Activated CD4-positive, alpha-beta T cell treated with anti-CD3 and anti-CD28 coated beads for 1 hour (primary cell): ENCODE measurements around the gene OR2D2.
"Not testable (repeated sequence)": the region's sequence is repeated elsewhere in the genome, so short reads cannot be mapped to it uniquely, and the experiment has no call there.

Source experiments
- DNase-seq: peaks from one replicate; pipeline ENCODE4 v3.0.0-alpha.2; 2020

OR2D2 gene

DNA sequence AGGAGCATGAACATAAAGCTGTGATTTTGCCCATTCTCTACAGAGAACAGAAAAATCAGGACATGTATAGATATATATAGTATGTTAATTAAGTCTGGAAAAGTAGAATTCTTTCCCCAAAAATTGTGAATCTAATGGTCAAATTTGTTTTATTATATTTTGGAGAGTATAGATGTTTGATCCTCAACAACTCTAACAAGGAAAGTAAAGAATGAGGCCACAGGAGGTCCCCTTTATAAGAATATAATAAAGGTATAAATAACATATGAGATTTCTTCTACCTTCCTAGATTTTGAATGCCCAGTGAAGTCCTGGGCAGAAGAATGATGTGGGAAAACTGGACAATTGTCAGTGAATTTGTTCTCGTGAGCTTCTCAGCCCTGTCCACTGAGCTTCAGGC is 16.0 kb downstream of the OR2D2 start, which contains the start of gene OR10A4:
TSS of gene OR10A4 (plus strand) at position 301 of the 400 bp plus-strand sequence. CDS start at position 324, 23 bp downstream.
- DNase-seq: no peak

GRCh38 chr11:6875761-6876160 is 16.5 kb downstream of the OR2D2 start:
- DNase-seq: no peak

- no peak for DNase-seq
These were observed 21.0 kb downstream of the OR2D2 start for GRCh38 chr11:6871278-6871677.

GRCh38 chr11:6864438-6864837 is 27.9 kb downstream of the OR2D2 start:
- DNase-seq: no peak

GRCh38 chr11:6862961-6863360 is 29.3 kb downstream of the OR2D2 start, which contains the start of gene OR10A2:
TSS of gene OR10A2 (plus strand) at chr11:6863057. CDS start at chr11:6869755, 6,698 bp downstream.
- no peak for DNase-seq

GRCh38 chr11:6856871-6857270 is 35.4 kb downstream of the OR2D2 start:
- no peak for DNase-seq

DNA sequence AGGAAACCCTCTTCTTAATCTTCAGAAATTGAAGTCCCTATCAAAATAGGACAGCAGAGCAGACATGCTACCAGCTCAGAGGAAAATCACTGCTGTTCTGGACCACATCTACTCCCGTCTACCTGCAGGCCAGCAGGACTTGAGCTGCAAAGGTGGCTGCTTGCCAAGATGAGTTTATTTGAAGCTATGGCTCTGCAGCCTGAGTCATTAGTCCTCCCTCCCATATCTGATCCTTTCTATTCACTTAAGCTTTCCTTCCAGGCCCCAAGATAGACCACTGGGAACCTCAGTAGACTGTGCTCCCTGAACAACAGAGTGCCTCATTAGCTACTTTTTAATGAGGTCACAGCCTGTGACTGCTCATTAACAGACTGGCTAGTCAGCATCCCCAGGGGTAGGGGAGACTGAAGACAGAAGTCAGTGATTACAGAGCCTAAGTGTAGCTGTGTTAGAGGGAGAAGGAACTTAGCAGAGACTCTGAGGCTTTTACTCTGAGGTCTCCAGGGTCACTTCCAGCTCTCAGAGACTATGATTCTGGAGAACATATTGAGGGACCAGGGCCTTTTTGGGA is 36.2 kb downstream of the OR2D2 start:
- no peak for DNase-seq

DNA sequence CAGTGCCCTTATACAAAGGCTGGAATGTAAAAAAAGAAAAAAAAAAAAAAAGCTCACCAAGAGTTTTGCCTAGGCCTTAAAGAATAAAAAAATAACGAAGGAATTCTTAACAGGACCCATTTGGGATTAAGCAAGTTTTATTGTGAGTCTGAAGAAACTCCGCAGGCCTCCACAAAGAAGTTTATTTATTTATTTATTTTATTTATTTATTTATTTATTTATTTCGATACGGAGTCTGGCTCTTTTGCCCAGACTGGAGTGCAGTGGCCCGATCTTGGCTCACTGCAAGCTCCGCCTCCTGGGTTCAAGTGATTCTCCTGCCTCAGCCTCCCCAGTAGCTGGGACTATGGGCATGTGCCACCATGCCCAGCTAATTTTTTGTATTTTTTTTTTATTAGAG is 37.5 kb downstream of the OR2D2 start:
- DNase-seq: not testable (repeated sequence)

DNA sequence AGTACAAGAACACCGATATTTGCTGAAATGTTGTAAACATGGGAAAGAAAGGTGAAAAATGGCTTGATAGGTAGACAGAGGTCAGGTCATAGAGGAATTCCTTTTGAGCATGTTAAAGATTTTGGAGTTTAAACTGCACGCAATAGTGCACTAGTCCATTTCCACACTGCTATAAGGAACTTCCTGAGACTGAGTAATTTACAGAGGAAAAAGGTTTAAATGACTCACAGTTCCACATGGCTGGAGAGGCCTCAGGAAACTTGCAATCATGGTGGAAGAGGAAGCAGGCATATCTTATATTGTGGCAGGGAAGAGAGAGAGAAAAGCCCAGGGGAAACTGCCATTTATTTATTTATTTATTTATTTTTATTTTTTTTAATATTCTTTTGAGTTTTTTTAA is 41.8 kb downstream of the OR2D2 start:
- no peak for DNase-seq

DNA sequence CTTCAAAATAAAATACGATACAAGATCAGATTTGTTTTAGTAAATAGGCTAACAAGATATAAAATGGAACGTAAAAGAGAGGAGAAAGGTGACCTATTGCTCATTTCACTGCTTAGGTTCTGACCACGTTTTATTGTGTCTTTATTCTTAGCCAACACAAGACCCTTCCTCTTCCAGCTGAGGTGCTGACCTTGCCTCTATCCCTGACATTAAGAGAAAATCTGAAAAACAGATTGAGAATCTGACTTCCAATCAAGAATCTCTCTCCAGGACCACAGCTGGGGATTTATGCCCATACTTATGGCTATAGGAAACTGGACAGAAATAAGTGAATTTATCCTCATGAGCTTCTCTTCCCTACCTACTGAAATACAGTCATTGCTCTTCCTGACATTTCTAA is 46.9 kb downstream of the OR2D2 start, which contains the start of gene OR10A5:
TSS of gene OR10A5 (plus strand) at position 301 of the 400 bp plus-strand sequence. CDS start at position 301, 0 bp downstream.
- DNase-seq: no peak

GRCh38 chr11:6844356-6844755 is 47.9 kb downstream of the OR2D2 start:
- no peak for DNase-seq

- no peak for DNase-seq
These were observed 48.6 kb downstream of the OR2D2 start for GRCh38 chr11:6843670-6844069.

GRCh38 chr11:6841694-6842093 is 50.6 kb downstream of the OR2D2 start:
- no peak for DNase-seq
